H1 (cell line): ENCODE data around the gene SLC24A3. TPM values are rescaled to one million over a fixed set of nuclear protein-coding genes. Genes with fewer than 3 reads are reported as not detected.

Source experiments
- CTCF ChIA-PET: fragments of 300-600 bp; sonication (Branson Sonifier 250); formaldehyde crosslinking; loops from one replicate; lab custom pipeline; 2021; ENCODE audit not compliant: partially characterized antibody; lab: Charles Lee
- POLR2A ChIA-PET: fragments of 300-600 bp; sonication (Branson Sonifier 250); formaldehyde crosslinking; loops from one replicate; lab custom pipeline; 2021; ENCODE audit warnings: inconsistent platforms; ENCODE audit not compliant: partially characterized antibody; lab: Charles Lee
- DNase-seq, 2 experiments: peaks; one replicate each; pipeline versions ENCODE4 v3.0.0 to v3.0.0-alpha.2; 2010 to 2022; ENCODE audit warnings: low spot score in 2 of 2, low read depth in 1 of 2, mixed read lengths in 1 of 2
- FAIRE-seq: peaks from 2 replicates; lab custom pipeline; 2011; peaks lifted over from hg19 to GRCh38; lab: Jason Lieb, UNC
- H2AFZ ChIP-seq: 2 replicates; pipeline ENCODE4 v1.8.1; 2012; ENCODE audit warnings: low read length, inconsistent platforms
- H2AK5ac ChIP-seq: 2 replicates; pipeline ENCODE4 v1.6.1; 2013; ENCODE audit warnings: low read depth, low read length
- H2BK120ac ChIP-seq: replicated peaks from 2 replicates; pipeline ENCODE3; 2013; ENCODE audit warnings: low read depth, low read length, inconsistent platforms
- H2BK12ac ChIP-seq: 2 replicates; pipeline ENCODE4 v1.6.1; 2013; ENCODE audit warnings: low read depth, low read length
- H2BK15ac ChIP-seq: 2 replicates; pipeline ENCODE4 v1.6.1; 2013; ENCODE audit warnings: low read length
- H2BK20ac ChIP-seq: 2 replicates; pipeline ENCODE4 v1.6.1; 2013; ENCODE audit warnings: low read length
- H2BK5ac ChIP-seq: 2 replicates; pipeline ENCODE4 v1.6.1; 2013; ENCODE audit warnings: low read depth, low read length
- H3K14ac ChIP-seq: 2 replicates; pipeline ENCODE4 v1.6.1; 2013; ENCODE audit warnings: inconsistent platforms; ENCODE audit not compliant: insufficient read length
- H3K18ac ChIP-seq: 2 replicates; pipeline ENCODE4 v1.6.1; 2013; ENCODE audit warnings: low read length; ENCODE audit errors: extremely low read depth
- H3K23ac ChIP-seq: 2 replicates; pipeline ENCODE4 v1.6.1; 2013; ENCODE audit warnings: inconsistent platforms; ENCODE audit not compliant: insufficient read length
- H3K23me2 ChIP-seq: 2 replicates; pipeline ENCODE4 v1.6.1; 2013; ENCODE audit warnings: low read depth, low read length
- H3K27ac ChIP-seq: 2 replicates; pipeline ENCODE4 v1.6.1; 2011; ENCODE audit warnings: low read depth, low read length, inconsistent platforms
- H3K27me3 ChIP-seq, 4 experiments: replicated peaks in 1 of 4; 1 replicate in 1 of 4; 2 replicates in 3 of 4; pipeline versions ENCODE4 v1.6.1 to v1.8.1; 2011 to 2013; ENCODE audit warnings: low read length in 3 of 4, mild to moderate bottlenecking in 3 of 4, inconsistent platforms in 2 of 4, mixed read lengths in 2 of 4, moderate library complexity in 1 of 4; ENCODE audit not compliant: control insufficient read depth in 3 of 4, insufficient read depth in 3 of 4; ENCODE audit errors: extremely low read depth in 1 of 4
- H3K36me3 ChIP-seq, 4 experiments: 2 replicates each; pipeline versions ENCODE4 v1.6.1 to v1.8.1; 2011 to 2013; ENCODE audit warnings: mild to moderate bottlenecking in 4 of 4, low read length in 3 of 4, moderate library complexity in 2 of 4, control low read depth in 1 of 4, inconsistent platforms in 1 of 4; ENCODE audit not compliant: insufficient read depth in 4 of 4, control insufficient read depth in 2 of 4
- H3K4ac ChIP-seq: replicated peaks from 2 replicates; pipeline ENCODE3; 2013; ENCODE audit warnings: low read length, low read depth, mixed read lengths, inconsistent platforms; ENCODE audit not compliant: insufficient read length
- H3K4me1 ChIP-seq, 4 experiments: replicated peaks in 1 of 4; 1 replicate in 1 of 4; 2 replicates in 3 of 4; pipeline versions ENCODE4 v1.6.1 to v1.8.1; 2011 to 2013; ENCODE audit warnings: low read length in 3 of 4, inconsistent platforms in 2 of 4, mixed read lengths in 1 of 4; ENCODE audit not compliant: insufficient read depth in 4 of 4, control insufficient read depth in 3 of 4
- H3K4me2 ChIP-seq, 2 experiments: 2 replicates each; pipeline versions ENCODE4 v1.6.1 to v1.8.1; 2011 to 2013; ENCODE audit warnings: low read depth in 2 of 2, low read length in 2 of 2, control low read depth in 1 of 2, inconsistent platforms in 1 of 2, mild to moderate bottlenecking in 1 of 2; ENCODE audit not compliant: insufficient read depth in 1 of 2
- H3K4me3 ChIP-seq, 4 experiments: fragments of 200-600, 300-600 bp in 1 of 4; sonication (generic), shearing (Covaris generic), sonication (Bioruptor Twin) in 1 of 4; 2 replicates each; pipeline versions ENCODE4 v1.5.1 to v1.8.1; 2011 to 2016; ENCODE audit warnings: low read length in 4 of 4, low read depth in 3 of 4, control low read depth in 2 of 4, inconsistent platforms in 2 of 4, mild to moderate bottlenecking in 2 of 4, mixed read lengths in 1 of 4, moderate library complexity in 1 of 4; ENCODE audit not compliant: insufficient read depth in 2 of 4; ENCODE audit errors: extremely low read depth in 1 of 4
- H3K56ac ChIP-seq: replicated peaks from 2 replicates; pipeline ENCODE3; 2013; ENCODE audit warnings: low read depth, mild to moderate bottlenecking, mixed read lengths, low read length, inconsistent platforms; ENCODE audit not compliant: insufficient read length
- H3K79me1 ChIP-seq: 2 replicates; pipeline ENCODE4 v1.6.1; 2013; ENCODE audit warnings: low read depth, low read length, control low read depth
- H3K79me2 ChIP-seq, 2 experiments: 2 replicates each; pipeline versions ENCODE4 v1.6.1 to v1.8.1; 2012 to 2013; ENCODE audit warnings: low read length in 2 of 2, mild to moderate bottlenecking in 2 of 2, inconsistent platforms in 1 of 2; ENCODE audit not compliant: insufficient read depth in 2 of 2, control insufficient read depth in 1 of 2
- H3K9ac ChIP-seq, 4 experiments: replicated peaks in 1 of 4; 1 replicate in 1 of 4; 2 replicates in 3 of 4; pipeline versions ENCODE4 v1.6.1 to v1.8.1; 2011 to 2013; ENCODE audit warnings: low read depth in 3 of 4, low read length in 3 of 4, control low read depth in 2 of 4, mild to moderate bottlenecking in 2 of 4, moderate library complexity in 2 of 4, inconsistent platforms in 1 of 4; ENCODE audit errors: extremely low read depth in 1 of 4
- H3K9me3 ChIP-seq, 2 experiments: 2 replicates each; pipeline versions ENCODE4 v1.6.1 to v1.8.1; 2012 to 2013; ENCODE audit warnings: mild to moderate bottlenecking in 2 of 2, moderate library complexity in 2 of 2, control low read depth in 1 of 2, inconsistent platforms in 1 of 2, low read depth in 1 of 2, low read length in 1 of 2, mixed read lengths in 1 of 2; ENCODE audit not compliant: insufficient read depth in 2 of 2
- H4K20me1 ChIP-seq, 2 experiments: replicated peaks in 1 of 2; 2 replicates each; pipeline versions ENCODE3 to v1.8.1; 2011 to 2013; ENCODE audit warnings: inconsistent platforms in 2 of 2, low read length in 2 of 2, mild to moderate bottlenecking in 1 of 2; ENCODE audit not compliant: insufficient read depth in 2 of 2, control insufficient read depth in 1 of 2
- H4K5ac ChIP-seq: 2 replicates; pipeline ENCODE4 v1.6.1; 2013; ENCODE audit warnings: low read length, low read depth, mixed read lengths, inconsistent platforms; ENCODE audit not compliant: insufficient read length
- H4K8ac ChIP-seq: 2 replicates; pipeline ENCODE4 v1.8.0; 2013; ENCODE audit warnings: mild to moderate bottlenecking, moderate library complexity, low read length, inconsistent platforms; ENCODE audit not compliant: insufficient read depth; ENCODE audit errors: extremely low read depth
- H4K91ac ChIP-seq: replicated peaks from 2 replicates; pipeline ENCODE3; 2013; ENCODE audit warnings: low read length, mixed read lengths, inconsistent platforms; ENCODE audit not compliant: insufficient read length
- ATF2 ChIP-seq: IDR thresholded peaks from 2 replicates; pipeline ENCODE4 v1.6.1; 2012; ENCODE audit warnings: low read length, inconsistent platforms
- WGBS, 2 experiments: shearing (Covaris generic) in 1 of 2; methylation state at CpG; one replicate each; pipeline versions ENCODE4 v1.1.6 to v1.1.7; 2013 to 2015; ENCODE audit warnings: low lambda C conversion rate in 2 of 2, mixed read lengths in 2 of 2, inconsistent platforms in 1 of 2, low coverage in 1 of 2, missing lambda C conversion rate in 1 of 2; ENCODE audit not compliant: insufficient replicate concordance in 2 of 2, insufficient coverage in 1 of 2, insufficient read length in 1 of 2; ENCODE audit errors: extremely low coverage in 1 of 2, missing lambda C conversion rate in 1 of 2; 5-methylcytosine and 5-hydroxymethylcytosine counted together
- polyA plus RNA-seq, 7 experiments: library from polyadenylated mRNA; depleted of rRNA in 3 of 7; stranded (reverse) in 5 of 7; unstranded in 2 of 7; fragments of >200 nt in 5 of 7; fragments of 200-250 nt in 2 of 7; gene quantifications; 1 replicate in 5 of 7; 2 replicates in 1 of 7; 4 replicates in 1 of 7; pipeline versions ENCODE4 v1.2.1 to v1.2.3, GENCODE V29; 2011 to 2013; ENCODE audit warnings: missing spikeins in 2 of 7, mixed read lengths in 2 of 7
- total RNA-seq: library from RNA; stranded (reverse); fragmentation: NEBNext Ultra II Directional; extraction: Animal tissue kit (Norgen Biotek cat#: 25700); gene quantifications from 2 replicates; pipeline ENCODE4 v1.2.1, GENCODE V29; 2021

Gene SLC24A3
- total and polyA plus RNA-seq, 2 of the 8 experiments (the other 6 are each of a cell fraction or from before 2014, with no cell fraction given), result 4.5 to 6.3 TPM

DNA sequence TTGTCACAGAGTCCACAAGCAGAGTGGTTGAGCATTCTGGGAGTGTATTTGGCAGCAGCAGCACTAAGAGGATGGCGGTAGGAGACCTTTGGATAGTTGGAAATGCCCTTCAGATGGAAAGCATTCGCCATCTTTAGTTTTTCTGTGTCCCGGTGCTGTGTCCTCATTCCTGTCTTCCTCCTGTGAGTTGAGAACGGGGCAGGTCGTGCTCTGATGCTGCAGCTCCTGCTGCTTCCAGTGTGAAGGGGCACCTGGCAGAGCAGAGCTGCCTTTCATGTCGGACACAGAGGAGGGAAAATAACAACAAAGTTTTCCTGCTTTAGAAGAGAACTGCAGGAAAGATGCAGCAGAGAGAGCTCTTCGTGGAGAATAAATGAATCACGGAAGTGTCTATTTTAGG lies 194.8 kb downstream of the SLC24A3 start:
- Histone ChIP-seq H2BK20ac (no peak overlapping the region), H3K27ac (no peak overlapping the region), H4K5ac (no peak overlapping the region), H3K4me2 (no peak overlapping the region), H4K91ac (no peak overlapping the region), H4K8ac (no peak overlapping the region), H2AK5ac (no peak overlapping the region), H2BK12ac (no peak overlapping the region), H3K27me3 (no peaks in the 10 kb centered on the region), H2BK15ac (no peak overlapping the region), H2BK5ac (no peak overlapping the region; the same call in 1 of the 2 replicates), H3K79me1 (no peaks in the 10 kb centered on the region), H3K4ac (no peak overlapping the region), H3K4me1 (no peaks in the 10 kb centered on the region), H4K20me1 (no peaks in the 10 kb centered on the region), H2BK120ac (no peak overlapping the region), H3K23ac (no peak overlapping the region), H3K9me3 (no peaks in the 10 kb centered on the region), H3K36me3 (no peaks in the 10 kb centered on the region), H3K18ac (no peak overlapping the region), H3K79me2 (no peaks in the 10 kb centered on the region), H3K14ac (no peak overlapping the region), H2AFZ (no peak overlapping the region), H3K23me2 (no peaks in the 10 kb centered on the region), H3K9ac (no peak overlapping the region), H3K56ac (no peak overlapping the region), H3K4me3 (no peak overlapping the region)
- WGBS, 2 experiments, result 87% methylated on average over 8 of the region's 8 CpGs; no CpG with 5 or more reads in 1 of the 2 experiments
- DNase-seq (no peak), FAIRE-seq (no peak)
- ChIA-PET CTCF (no interaction called here), POLR2A (no interaction called here)
- TF ChIP-seq ATF2, result no peak
